GM21515 (cell line): ENCODE measurements around the gene NLGN4Y.

Experiments
- ATAC-seq: cut with Tn5 transposase; IDR thresholded peaks from one replicate; pipeline ENCODE4 v1.9.1; 2021; ENCODE audit not compliant: unreplicated experiment

The NLGN4Y gene

GRCh38 chrY:14524272-14525231, at the start of gene NLGN4Y:
TSS of gene NLGN4Y (plus strand) at chrY:14524529. CDS start at chrY:14622120, 97,591 bp downstream.
- ATAC-seq: peak; percentile 72

GRCh38 chrY:14485935-14486334, 38.4 kb upstream of the NLGN4Y start:
- ATAC-seq: no peak

- no peak for ATAC-seq
Measured at GRCh38 chrY:14490226-14490625, 34.1 kb upstream of the NLGN4Y start.

GRCh38 chrY:14498071-14498470, 26.3 kb upstream of the NLGN4Y start:
- ATAC-seq: no peak

- no peak for ATAC-seq
Measured at GRCh38 chrY:14504592-14504991, 19.7 kb upstream of the NLGN4Y start.

- no peak for ATAC-seq
Measured at GRCh38 chrY:14522379-14522950, 1.9 kb upstream of the NLGN4Y start.

GRCh38 chrY:14523491-14524271, 648 bp upstream of the NLGN4Y start:
- peak; percentile 16 for ATAC-seq

GRCh38 chrY:14525315-14525714, 986 bp downstream of the NLGN4Y start:
- no peak for ATAC-seq

GRCh38 chrY:14528361-14528760, 4.0 kb downstream of the NLGN4Y start:
- ATAC-seq: no peak

- no peak for ATAC-seq
Measured at GRCh38 chrY:14536703-14537102, 12.4 kb downstream of the NLGN4Y start.

- ATAC-seq: no peak
Measured at GRCh38 chrY:14543506-14543905, 19.2 kb downstream of the NLGN4Y start.

- no peak for ATAC-seq
Measured at GRCh38 chrY:14581294-14581693, 57.0 kb downstream of the NLGN4Y start.

- ATAC-seq: no peak
Measured at GRCh38 chrY:14586725-14587124, 62.4 kb downstream of the NLGN4Y start.

- ATAC-seq: no peak
Measured at GRCh38 chrY:14601372-14601771, 77.0 kb downstream of the NLGN4Y start.

- ATAC-seq: no peak
Measured at GRCh38 chrY:14617625-14618024, 93.3 kb downstream of the NLGN4Y start.

GRCh38 chrY:14618513-14618912, 94.2 kb downstream of the NLGN4Y start:
- no peak for ATAC-seq

GRCh38 chrY:14628208-14628607, 103.9 kb downstream of the NLGN4Y start:
- no peak for ATAC-seq

GRCh38 chrY:14631676-14632075, 107.3 kb downstream of the NLGN4Y start:
- ATAC-seq: no peak

- no peak for ATAC-seq
Measured at GRCh38 chrY:14633718-14634117, 109.4 kb downstream of the NLGN4Y start.

- no peak for ATAC-seq
Measured at GRCh38 chrY:14634954-14635353, 110.6 kb downstream of the NLGN4Y start.

- no peak for ATAC-seq
Measured at GRCh38 chrY:14637551-14637950, 113.2 kb downstream of the NLGN4Y start.

GRCh38 chrY:14641853-14642252, 117.5 kb downstream of the NLGN4Y start:
- ATAC-seq: no peak
